ENCODE measurements around the gene MST1.
"Not testable (repeated sequence)": the region's sequence is repeated elsewhere in the genome, so short reads cannot be mapped to it uniquely, and the experiment has no call there.

- not testable (repeated sequence) for TF ChIP-seq POLR2A, CTCF, EP300 (IDR thresholded peaks at IDR 0.05)
Observed at GRCh38 chr3:49685846-49686245, 3.4 kb downstream of the MST1 start.
